ENCODE data around the gene VAPB.

VAPB gene

GRCh38 chr20:58438970-58439808 lies 50.2 kb downstream of the VAPB start:
- no peak for DNase-seq

- no peak for DNase-seq
Observed at GRCh38 chr20:58440021-58440767, 51.2 kb downstream of the VAPB start.

GRCh38 chr20:58441723-58442122 lies 52.7 kb downstream of the VAPB start:
- DNase-seq = no peak

GRCh38 chr20:58444746-58445255 lies 55.8 kb downstream of the VAPB start:
- DNase-seq = no peak

- DNase-seq = no peak
Observed at GRCh38 chr20:58446264-58446959, 57.4 kb downstream of the VAPB start.

- DNase-seq = no peak
Observed at GRCh38 chr20:58446960-58447265, 57.9 kb downstream of the VAPB start.

- DNase-seq = peak; percentile 55
Observed at GRCh38 chr20:58447511-58448391, 58.7 kb downstream of the VAPB start.

GRCh38 chr20:58448958-58449357 lies 59.9 kb downstream of the VAPB start:
- no peak for DNase-seq

- DNase-seq = no peak
Observed at GRCh38 chr20:58449681-58450221, 60.7 kb downstream of the VAPB start.

- no peak for DNase-seq
Observed at GRCh38 chr20:58450254-58450653, 61.2 kb downstream of the VAPB start.

GRCh38 chr20:58452667-58453255 lies 63.7 kb downstream of the VAPB start:
- no peak for DNase-seq

- DNase-seq = no peak
Observed at GRCh38 chr20:58453391-58453790, 64.4 kb downstream of the VAPB start.

GRCh38 chr20:58454460-58454859 lies 65.4 kb downstream of the VAPB start:
- no peak for DNase-seq

GRCh38 chr20:58457083-58457695 lies 68.2 kb downstream of the VAPB start:
- DNase-seq = no peak

- DNase-seq = no peak
Observed at GRCh38 chr20:58458342-58459057, 69.5 kb downstream of the VAPB start.

- no peak for DNase-seq
Observed at GRCh38 chr20:58459058-58459750, 70.2 kb downstream of the VAPB start.

- DNase-seq = no peak
Observed at GRCh38 chr20:58461104-58461503, 72.1 kb downstream of the VAPB start.

GRCh38 chr20:58461899-58462298 lies 72.9 kb downstream of the VAPB start:
- no peak for DNase-seq

GRCh38 chr20:58463256-58463655 lies 74.2 kb downstream of the VAPB start:
- DNase-seq = no peak

- no peak for DNase-seq
Observed at GRCh38 chr20:58464838-58465237, 75.8 kb downstream of the VAPB start.
